Measurements from ENCODE around the gene PTP4A2. TPM values are rescaled to one million over a fixed set of nuclear protein-coding genes. Genes with fewer than 3 reads are reported as not detected.

PTP4A2 gene
- polyA plus RNA-seq, 3 donors, result 227 to 501 (median 294) TPM

DNA sequence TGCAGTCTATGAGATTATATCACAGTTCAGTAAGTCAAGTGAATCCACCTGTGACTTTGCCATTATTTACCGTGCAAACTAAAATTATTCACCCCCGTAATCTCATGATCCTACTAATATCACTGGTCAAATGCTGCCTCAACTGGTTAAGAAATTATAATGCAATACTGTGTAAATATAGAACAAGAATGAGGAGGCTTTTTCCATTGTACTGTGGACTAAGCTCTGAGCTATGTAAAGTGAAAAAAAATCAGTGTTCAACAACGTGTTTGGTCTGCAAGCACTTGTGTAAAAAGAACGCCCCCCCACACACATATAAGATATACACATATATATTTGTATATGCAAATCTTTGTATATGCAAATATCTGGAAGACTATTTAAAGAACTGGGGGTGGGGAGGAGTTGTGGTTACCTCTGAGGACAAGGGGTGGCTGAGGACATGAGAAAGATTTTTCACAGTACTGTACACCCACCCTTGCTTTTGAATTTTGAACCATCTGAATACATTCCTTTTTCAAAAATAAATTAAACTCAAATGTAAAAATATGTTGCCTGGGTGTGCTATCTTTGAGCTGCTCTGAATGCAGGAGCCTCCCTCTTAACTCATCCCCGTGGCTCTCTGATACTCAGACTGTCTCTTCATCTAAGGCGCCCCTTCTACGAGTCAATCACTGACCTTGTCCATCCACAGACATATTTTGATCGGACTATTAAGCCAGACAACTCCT, 57.0 kb downstream of the PTP4A2 start:
- H3K27me3 ChIP-seq (ENCODE audit: control insufficient read depth in 2 of 2, insufficient read depth in 2 of 2, low read length in 2 of 2), result no peaks in the 10 kb centered on the region
- H3K36me3 ChIP-seq (replicated peaks in 1 of 2; ENCODE audit: control insufficient read depth in 1 of 2, insufficient read depth in 2 of 2, low read length in 2 of 2), result no peaks in the 10 kb centered on the region
- TF ChIP-seq, protein P1, sequence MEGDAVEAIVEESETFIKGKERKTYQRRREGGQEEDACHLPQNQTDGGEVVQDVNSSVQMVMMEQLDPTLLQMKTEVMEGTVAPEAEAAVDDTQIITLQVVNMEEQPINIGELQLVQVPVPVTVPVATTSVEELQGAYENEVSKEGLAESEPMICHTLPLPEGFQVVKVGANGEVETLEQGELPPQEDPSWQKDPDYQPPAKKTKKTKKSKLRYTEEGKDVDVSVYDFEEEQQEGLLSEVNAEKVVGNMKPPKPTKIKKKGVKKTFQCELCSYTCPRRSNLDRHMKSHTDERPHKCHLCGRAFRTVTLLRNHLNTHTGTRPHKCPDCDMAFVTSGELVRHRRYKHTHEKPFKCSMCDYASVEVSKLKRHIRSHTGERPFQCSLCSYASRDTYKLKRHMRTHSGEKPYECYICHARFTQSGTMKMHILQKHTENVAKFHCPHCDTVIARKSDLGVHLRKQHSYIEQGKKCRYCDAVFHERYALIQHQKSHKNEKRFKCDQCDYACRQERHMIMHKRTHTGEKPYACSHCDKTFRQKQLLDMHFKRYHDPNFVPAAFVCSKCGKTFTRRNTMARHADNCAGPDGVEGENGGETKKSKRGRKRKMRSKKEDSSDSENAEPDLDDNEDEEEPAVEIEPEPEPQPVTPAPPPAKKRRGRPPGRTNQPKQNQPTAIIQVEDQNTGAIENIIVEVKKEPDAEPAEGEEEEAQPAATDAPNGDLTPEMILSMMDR (IDR thresholded peaks at IDR 0.05), result no peak
- H3K4me3 ChIP-seq (replicated peaks in 1 of 3; ENCODE audit: low read depth in 2 of 3, low read length in 3 of 3), result no peak overlapping the region
- Mint-ChIP-seq H3K4me1 (peaks cover 5% of the 10 kb centered on the region), H3K9me3 (peaks cover 0 to 2% (median 0%) of the 10 kb centered on the region in 7 donors), H3K36me3 (no peaks in the 10 kb centered on the region), H3K27me3 (ENCODE audit: low read depth in 3 of 3) (peaks cover 0 to 4% (median 1%) of the 10 kb centered on the region in 3 donors), H3K27ac (no peak overlapping the region), H3K4me3 (no peak overlapping the region)
- WGBS (ENCODE audit: insufficient coverage), result 95% methylated on average over 3 of the region's 8 CpGs
- intact Hi-C loops (cut with micrococcal nuclease), result no loop called here
- H3K4me2 ChIP-seq (replicated peaks; ENCODE audit: extremely low read depth, low read length, poor library complexity, severe bottlenecking), result no peak overlapping the region
- H2AFZ ChIP-seq (ENCODE audit: insufficient read depth, low read depth, low read length, poor library complexity, severe bottlenecking), result no peak overlapping the region
- no peak overlapping the region for H3K9ac ChIP-seq (ENCODE audit: insufficient read depth, low read length, poor library complexity, severe bottlenecking)
- no peaks in the 10 kb centered on the region for H3K9me3 ChIP-seq (replicated peaks in 1 of 2; ENCODE audit: control insufficient read depth in 1 of 2, insufficient read depth in 1 of 2, low read length in 2 of 2)
- H3K4me1 ChIP-seq (ENCODE audit: control insufficient read depth in 1 of 2, insufficient read depth in 2 of 2, low read length in 2 of 2), result peaks cover 0 to 3% of the 10 kb centered on the region in 2 donors
- no peaks in the 10 kb centered on the region for H4K20me1 ChIP-seq (ENCODE audit: insufficient read depth, low read length)
- H3K27ac ChIP-seq (ENCODE audit: low read depth in 1 of 2, low read length in 2 of 2), result no peak overlapping the region
- no peak for DNase-seq
- no peaks in the 10 kb centered on the region for H3K79me2 ChIP-seq (ENCODE audit: insufficient read depth, low read length)

DNA sequence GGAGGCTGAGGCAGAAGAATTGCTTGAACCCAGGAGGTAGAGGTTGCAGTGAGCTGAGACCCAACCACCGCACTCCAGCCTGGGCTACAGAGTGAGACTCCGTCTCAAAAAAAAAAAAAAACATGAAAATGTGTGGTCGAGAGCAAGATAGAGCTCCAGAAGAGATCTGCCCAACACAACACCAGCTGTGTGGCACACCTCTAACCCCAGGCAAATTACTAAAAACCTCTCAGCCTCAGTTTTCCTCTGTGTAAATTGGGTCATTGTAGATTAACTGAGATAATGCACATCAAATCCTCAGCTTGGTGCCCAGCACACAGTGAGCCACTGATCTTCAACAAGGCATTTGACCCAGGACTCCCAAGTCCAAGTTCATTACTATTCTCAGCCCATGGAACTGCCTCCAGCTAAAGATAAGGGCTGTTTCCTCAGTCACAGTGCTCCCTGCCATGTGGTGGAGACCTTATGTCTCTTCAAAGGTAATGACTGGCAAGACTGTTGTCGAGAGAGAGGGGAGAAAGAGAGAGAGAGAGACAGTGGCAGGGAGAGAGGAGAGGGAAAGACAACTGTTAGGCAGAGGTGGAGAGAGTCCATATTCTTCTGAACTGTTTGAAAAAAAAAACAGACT, 58.1 kb downstream of the PTP4A2 start:
- Histone ChIP-seq H2AFZ (ENCODE audit: insufficient read depth, low read depth, low read length, poor library complexity, severe bottlenecking) (peak overlapping the region; percentile 24), H3K4me2 (replicated peaks; ENCODE audit: extremely low read depth, low read length, poor library complexity, severe bottlenecking) (no peak overlapping the region), H3K4me1 (ENCODE audit: control insufficient read depth in 1 of 2, insufficient read depth in 2 of 2, low read length in 2 of 2) (peaks cover 0 to 3% of the 10 kb centered on the region in 2 donors), H3K9me3 (replicated peaks in 1 of 2; ENCODE audit: control insufficient read depth in 1 of 2, insufficient read depth in 1 of 2, low read length in 2 of 2) (no peaks in the 10 kb centered on the region), H3K27ac (ENCODE audit: low read depth in 1 of 2, low read length in 2 of 2) (no peak overlapping the region), H3K9ac (ENCODE audit: insufficient read depth, low read length, poor library complexity, severe bottlenecking) (no peak overlapping the region), H3K27me3 (ENCODE audit: control insufficient read depth in 2 of 2, insufficient read depth in 2 of 2, low read length in 2 of 2) (no peaks in the 10 kb centered on the region), H3K4me3 (replicated peaks in 1 of 3; ENCODE audit: low read depth in 2 of 3, low read length in 3 of 3) (no peak overlapping the region), H3K36me3 (replicated peaks in 1 of 2; ENCODE audit: control insufficient read depth in 1 of 2, insufficient read depth in 2 of 2, low read length in 2 of 2) (no peaks in the 10 kb centered on the region), H3K79me2 (ENCODE audit: insufficient read depth, low read length) (no peaks in the 10 kb centered on the region), H4K20me1 (ENCODE audit: insufficient read depth, low read length) (no peaks in the 10 kb centered on the region)
- WGBS (ENCODE audit: insufficient coverage), result 89% methylated on average over 2 of the region's 4 CpGs
- Mint-ChIP-seq H3K4me3 (no peak overlapping the region), H3K36me3 (no peaks in the 10 kb centered on the region), H3K27me3 (ENCODE audit: low read depth in 3 of 3) (peaks cover 0 to 4% (median 1%) of the 10 kb centered on the region in 3 donors), H3K4me1 (peaks cover 5% of the 10 kb centered on the region), H3K9me3 (peaks cover 0 to 2% (median 0%) of the 10 kb centered on the region in 7 donors), H3K27ac (peak overlapping the region in 2 of 7 donors; percentile 27 to 31)
- TF ChIP-seq, protein P1 (IDR thresholded peaks at IDR 0.05), result no peak
- intact Hi-C loops (cut with micrococcal nuclease), result no loop called here
- DNase-seq, result no peak

Measured in CD14-positive monocyte (primary cell).